Tibial nerve (tissue), 3 donors: Measurements from ENCODE around the gene KAT2B.

Experiments
- CTCF ChIP-seq, 5 experiments: fragments of 200-600 bp in 3 of 5; fragments of 450-650 bp in 2 of 5; sonication (generic) in 3 of 5; IDR thresholded peaks; one replicate each; pipeline ENCODE4 v1.5.1; 2016 to 2019; ENCODE audit warnings: antibody characterized with exemption in 5 of 5, mild to moderate bottlenecking in 3 of 5, moderate library complexity in 2 of 5
- POLR2A ChIP-seq, 2 donors: fragments of 450-650 bp; IDR thresholded peaks; one replicate each; pipeline ENCODE4 v1.6.1; 2017; ENCODE audit warnings: antibody characterized with exemption in 2 of 2, mild to moderate bottlenecking in 2 of 2, moderate library complexity in 2 of 2

GRCh38 chr3:20077068-20077467 lies 36.8 kb downstream of the KAT2B start:
- TF ChIP-seq CTCF (IDR thresholded peaks at IDR 0.05) (no peak), POLR2A (IDR thresholded peaks at IDR 0.05) (no peak)
